ENCODE data around the gene SPATA20. TPM values are rescaled to one million over a fixed set of nuclear protein-coding genes. Genes with fewer than 3 reads are reported as not detected.

SPATA20 gene
- polyA plus RNA-seq, 2 of the 4 experiments (the other 2 are of a cell fraction) = 34.4 to 110 TPM

- WGBS (ENCODE audit: missing lambda C conversion rate) = 79% methylated on average over 7 of the region's 7 CpGs
- no peak for DNase-seq (ENCODE audit: low read depth in 1 of 2, low spot score in 1 of 2)
These were observed 23.6 kb downstream of the SPATA20 start for GRCh38 chr17:50570528-50570927.

More at GRCh38 chr17:50570528-50570927, 23.6 kb downstream of the SPATA20 start:
- Histone ChIP-seq H3K27ac (no peak overlapping the region), H3K4me2 (no peak overlapping the region), H3K4me3 (no peak overlapping the region), H3K9me3 (no peaks in the 10 kb centered on the region), H3K4me1 (no peaks in the 10 kb centered on the region)
- TF ChIP-seq HOXB5 (CRISPR knock-in tag; IDR thresholded peaks at IDR 0.05) (no peak), RFX5 (IDR thresholded peaks at IDR 0.05) (no peak), NR3C1 (IDR thresholded peaks at IDR 0.05) (no peak), EP300 (IDR thresholded peaks at IDR 0.05) (no peak), EHMT2 (IDR thresholded peaks at IDR 0.05; ENCODE audit: low read depth) (no peak), HMGXB4 (CRISPR knock-in tag; IDR thresholded peaks at IDR 0.05; ENCODE audit: borderline replicate concordance) (no peak), HOXA7 (CRISPR knock-in tag; IDR thresholded peaks at IDR 0.05) (no peak), KDM5A (IDR thresholded peaks at IDR 0.05) (no peak), CTCF (IDR thresholded peaks at IDR 0.05) (no peak), USF2 (IDR thresholded peaks at IDR 0.05) (no peak), RAD21 (conservative IDR thresholded peaks at IDR 0.05 in 1 of 2, IDR thresholded peaks at IDR 0.05 in 1 of 2) (no peak), PBX3 (IDR thresholded peaks at IDR 0.05) (no peak), POLR2A (IDR thresholded peaks at IDR 0.05; ENCODE audit: low read length) (no peak), ATOH8 (CRISPR knock-in tag; IDR thresholded peaks at IDR 0.05; ENCODE audit: low read depth) (no peak), E2F6 (IDR thresholded peaks at IDR 0.05; ENCODE audit: borderline replicate concordance, low read depth) (no peak), SREBF2 (IDR thresholded peaks at IDR 0.05) (no peak)
- ATAC-seq (no peak), FAIRE-seq (no peak)
- ChIA-PET CTCF (interaction anchor here (0.7 to 3.0 kb wide), 10 partner anchors 9 to 247 kb away, joined by 3 to 14 read pairs (median 3); no protein-coding TSS in a partner anchor), POLR2A (interaction anchor here (1.3 kb wide), 1 partner anchor 10 kb away, joined by 4 read pairs; the partner anchor contains the start of gene CACNA1G)

Data from A549 (cell line).